ENCODE results near the gene PRRT1B.

DNA sequence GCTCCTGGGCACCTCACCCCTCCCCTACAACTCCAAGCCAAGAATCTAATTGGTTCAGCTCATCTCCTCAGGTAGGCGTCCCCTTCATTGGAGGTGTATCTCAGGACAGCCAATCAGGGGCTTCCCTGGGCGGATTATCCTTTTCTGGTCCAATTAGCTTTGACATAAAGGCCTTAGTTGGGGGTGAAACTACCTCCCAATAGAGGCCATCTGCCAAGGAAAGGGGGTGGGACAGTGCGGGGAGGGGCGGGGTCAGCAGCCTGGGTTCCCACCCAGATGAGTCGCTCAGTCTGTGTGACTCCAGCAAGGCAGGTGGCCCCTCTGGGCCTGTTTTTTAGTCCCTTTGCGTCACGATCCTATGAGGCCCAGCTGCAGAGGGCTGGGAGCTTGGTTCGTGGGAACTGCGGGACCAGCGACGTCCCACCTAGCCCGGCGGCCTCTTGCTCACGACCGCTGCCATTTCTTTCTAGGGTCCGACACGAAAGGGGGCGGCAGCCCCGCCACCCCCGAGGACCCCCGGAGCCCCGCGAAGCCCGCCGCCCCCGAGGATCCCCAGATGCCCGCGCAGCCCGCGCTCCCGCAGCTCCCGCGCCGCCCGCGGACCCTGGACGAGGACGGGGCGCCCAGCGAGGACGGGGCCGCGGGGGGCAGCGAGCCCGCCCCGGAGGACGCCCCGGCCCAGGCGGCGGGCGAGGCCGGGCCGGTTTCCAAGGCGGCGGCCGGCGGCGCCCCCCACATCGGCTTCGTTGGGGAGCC lies 8.9 kb downstream of the PRRT1B start:
- TF ChIP-seq, protein P1, sequence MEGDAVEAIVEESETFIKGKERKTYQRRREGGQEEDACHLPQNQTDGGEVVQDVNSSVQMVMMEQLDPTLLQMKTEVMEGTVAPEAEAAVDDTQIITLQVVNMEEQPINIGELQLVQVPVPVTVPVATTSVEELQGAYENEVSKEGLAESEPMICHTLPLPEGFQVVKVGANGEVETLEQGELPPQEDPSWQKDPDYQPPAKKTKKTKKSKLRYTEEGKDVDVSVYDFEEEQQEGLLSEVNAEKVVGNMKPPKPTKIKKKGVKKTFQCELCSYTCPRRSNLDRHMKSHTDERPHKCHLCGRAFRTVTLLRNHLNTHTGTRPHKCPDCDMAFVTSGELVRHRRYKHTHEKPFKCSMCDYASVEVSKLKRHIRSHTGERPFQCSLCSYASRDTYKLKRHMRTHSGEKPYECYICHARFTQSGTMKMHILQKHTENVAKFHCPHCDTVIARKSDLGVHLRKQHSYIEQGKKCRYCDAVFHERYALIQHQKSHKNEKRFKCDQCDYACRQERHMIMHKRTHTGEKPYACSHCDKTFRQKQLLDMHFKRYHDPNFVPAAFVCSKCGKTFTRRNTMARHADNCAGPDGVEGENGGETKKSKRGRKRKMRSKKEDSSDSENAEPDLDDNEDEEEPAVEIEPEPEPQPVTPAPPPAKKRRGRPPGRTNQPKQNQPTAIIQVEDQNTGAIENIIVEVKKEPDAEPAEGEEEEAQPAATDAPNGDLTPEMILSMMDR (IDR thresholded peaks at IDR 0.05): no peak
- no peak for TF ChIP-seq POLR2A (IDR thresholded peaks at IDR 0.05)

Data from right lobe of liver (tissue), 4 donors.